Fibroblast of skin of left biceps (primary cell): Measurements from ENCODE around the gene SLC35A4.
"Not testable (repeated sequence)": the region's sequence is repeated elsewhere in the genome, so short reads cannot be mapped to it uniquely, and the experiment has no call there.

ENCODE experiments used
- DNase-seq, 2 experiments: peaks; one replicate each; pipeline ENCODE4 v3.0.0-alpha.2; 2013; ENCODE audit warnings: low read depth in 2 of 2

Gene SLC35A4

GRCh38 chr5:140590861-140591260, 26.2 kb downstream of the SLC35A4 start:
- DNase-seq: no peak

- no peak for DNase-seq
These were observed 27.2 kb downstream of the SLC35A4 start for GRCh38 chr5:140591747-140592372.

GRCh38 chr5:140593070-140593469, 28.4 kb downstream of the SLC35A4 start:
- DNase-seq: not testable (repeated sequence)

GRCh38 chr5:140594169-140594568, 29.5 kb downstream of the SLC35A4 start:
- DNase-seq: no peak

- DNase-seq: no peak
These were observed 31.1 kb downstream of the SLC35A4 start for GRCh38 chr5:140595538-140596300.

DNA sequence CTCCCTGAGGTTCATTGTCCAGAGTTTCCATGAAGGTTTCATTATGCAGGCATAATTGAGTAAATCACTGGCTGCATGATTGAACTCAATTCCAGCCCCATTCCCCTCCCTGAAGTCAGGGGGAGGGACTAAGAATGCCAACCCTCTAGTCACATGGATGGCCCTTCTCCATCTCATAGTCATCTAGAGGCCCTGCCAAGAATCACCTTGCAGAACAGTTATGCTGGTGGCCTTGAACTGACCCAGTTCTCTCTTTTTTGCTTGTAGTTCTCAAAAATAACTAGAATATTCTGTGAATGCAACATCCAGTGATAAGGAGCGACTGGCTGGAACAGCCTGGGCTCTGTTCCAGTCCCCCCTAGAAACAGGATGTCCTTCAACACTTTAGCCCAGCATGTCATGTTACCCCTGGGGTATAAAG, 31.7 kb downstream of the SLC35A4 start:
- no peak for DNase-seq

GRCh38 chr5:140598836-140599235, 34.2 kb downstream of the SLC35A4 start:
- no peak for DNase-seq

DNA sequence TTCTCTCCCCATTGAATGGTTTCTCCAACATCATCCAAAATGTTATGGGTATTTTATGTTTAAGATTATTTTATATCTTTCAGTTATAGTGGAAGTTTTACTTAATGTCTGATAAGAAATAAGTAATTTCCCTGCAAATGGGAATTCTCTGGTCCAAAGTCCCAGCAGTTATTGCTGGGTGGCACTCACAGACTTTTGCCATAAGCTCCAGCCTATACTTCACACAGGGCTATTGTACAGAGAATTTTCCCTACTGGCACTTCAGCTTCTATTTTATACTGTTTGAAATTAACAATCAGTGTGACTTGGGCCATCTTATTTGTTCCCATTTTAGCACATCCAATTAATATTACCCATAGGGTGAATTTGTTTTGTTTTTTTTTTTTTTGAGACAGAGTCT, 35.5 kb downstream of the SLC35A4 start:
- no peak for DNase-seq

DNA sequence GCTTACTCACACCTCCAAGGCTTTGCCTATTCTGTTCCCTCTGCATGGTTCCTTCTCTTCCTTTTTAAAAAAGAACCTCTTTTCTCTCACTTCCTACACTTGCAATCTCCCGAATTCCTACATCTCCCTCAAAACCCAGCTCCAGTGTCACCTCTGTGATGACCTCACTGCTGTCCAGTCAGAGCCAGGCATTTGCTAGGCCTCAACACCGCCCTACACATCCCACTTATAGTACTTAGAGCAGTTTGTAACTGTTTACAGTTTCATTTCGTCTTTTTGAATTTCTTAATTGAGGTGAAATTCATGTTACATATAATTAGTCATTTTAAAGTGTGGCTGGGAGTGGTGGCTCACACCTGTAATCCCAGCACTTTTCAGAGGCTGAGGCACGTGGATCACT, 37.5 kb downstream of the SLC35A4 start:
- DNase-seq: no peak

- DNase-seq: not testable (repeated sequence)
These were observed 38.7 kb downstream of the SLC35A4 start for GRCh38 chr5:140603446-140603698.

GRCh38 chr5:140603734-140604133, 39.1 kb downstream of the SLC35A4 start:
- no peak for DNase-seq

GRCh38 chr5:140605879-140606278, 41.3 kb downstream of the SLC35A4 start:
- DNase-seq: no peak

DNA sequence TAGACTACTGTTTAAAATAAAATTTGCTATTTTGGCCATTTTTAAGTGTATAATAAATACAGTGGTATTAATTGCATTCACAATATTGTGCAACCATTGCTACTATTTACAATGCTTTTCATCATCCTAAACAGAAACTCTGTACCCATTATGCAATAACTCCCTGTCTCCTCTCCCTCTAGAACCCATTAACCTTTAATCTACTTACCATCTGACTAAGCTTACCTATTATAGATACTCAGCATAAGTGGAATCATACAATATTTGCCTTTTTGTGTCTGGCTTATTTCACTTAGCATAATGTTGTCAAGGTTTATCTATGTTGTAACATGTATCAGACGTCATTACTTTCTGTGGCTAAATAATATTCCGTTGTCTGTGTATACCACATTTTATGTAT, 42.4 kb downstream of the SLC35A4 start:
- no peak for DNase-seq

GRCh38 chr5:140608722-140609121, 44.1 kb downstream of the SLC35A4 start:
- no peak for DNase-seq

- no peak for DNase-seq
These were observed 44.5 kb downstream of the SLC35A4 start for GRCh38 chr5:140609126-140609525.

- no peak for DNase-seq
These were observed 46.4 kb downstream of the SLC35A4 start for GRCh38 chr5:140611020-140611521.
